ENCODE data around the gene LAMA1. TPM values are rescaled to one million over a fixed set of nuclear protein-coding genes. Genes with fewer than 3 reads are reported as not detected.

Gene LAMA1
- total and polyA plus RNA-seq, 2 donors (not counting 3 experiments of a cell fraction or from before 2014, with no cell fraction given), result 0.04 TPM; not detected in 1

GRCh38 chr18:7070466-7070865 is 47.1 kb downstream of the LAMA1 start:
- no TSS peak for BruUV-seq (replicated peaks)
- intact Hi-C loops (cut with micrococcal nuclease) (no loop called here), dilution Hi-C loops (cut with MboI; ENCODE audit: extremely low pct_ligation_motif_present, low sequenced_read_pairs) (no loop called here)
- no peaks in the 10 kb centered on the region for H3K9me1 ChIP-seq (replicated peaks; ENCODE audit: control insufficient read depth, extremely low read depth, insufficient read depth, low read length)
- no peak overlapping the region for H3K4me3 ChIP-seq (replicated peaks in 1 of 3; ENCODE audit: insufficient read depth in 1 of 3, low read depth in 1 of 3, low read length in 3 of 3)
- H3K9me3 ChIP-seq (replicated peaks; ENCODE audit: control insufficient read depth, insufficient read depth, low read length), result no peaks in the 10 kb centered on the region
- no peaks in the 10 kb centered on the region for H3K36me3 ChIP-seq (ENCODE audit: control insufficient read depth in 2 of 2, extremely low read depth in 1 of 2, insufficient read depth in 2 of 2, low read length in 2 of 2)
- H3K9ac ChIP-seq (replicated peaks; ENCODE audit: extremely low read depth, insufficient read depth, low read length), result no peak overlapping the region
- no peak overlapping the region for H2AFZ ChIP-seq (ENCODE audit: low read depth, low read length)
- ChIA-PET POLR2A (interaction anchor here (0.7 kb wide), 1 partner anchor 1214 kb away, joined by 5 read pairs; no protein-coding TSS in a partner anchor), CTCF (interaction anchor here (0.7 kb wide), 1 partner anchor 12 kb away, joined by 3 read pairs; no protein-coding TSS in a partner anchor)
- no peaks in the 10 kb centered on the region for H3K79me2 ChIP-seq (ENCODE audit: control insufficient read depth, insufficient read depth, low read length)
- FAIRE-seq, result no peak
- peaks cover 0 to 4% of the 10 kb centered on the region in 2 experiments for H3K27me3 ChIP-seq (ENCODE audit: control insufficient read depth in 2 of 2, insufficient read depth in 2 of 2, low read length in 2 of 2)
- no peak for TF ChIP-seq FOS (IDR thresholded peaks at IDR 0.05; ENCODE audit: borderline replicate concordance, insufficient read depth, low read length)
- no peak for TF ChIP-seq JUN (IDR thresholded peaks at IDR 0.05; ENCODE audit: borderline replicate concordance, insufficient read depth, insufficient read length, low read depth)
- no peak for TF ChIP-seq POLR2AphosphoS5 (IDR thresholded peaks at IDR 0.05; ENCODE audit: insufficient read depth, low read depth, low read length)
- TF ChIP-seq GATA2 (IDR thresholded peaks at IDR 0.05; ENCODE audit: insufficient read depth, insufficient read length, low read depth, low read length), result no peak
- TF ChIP-seq EZH2 (IDR thresholded peaks at IDR 0.05; ENCODE audit: borderline replicate concordance, low read depth, low read length, severe bottlenecking), result no peak
- TF ChIP-seq POLR2A (IDR thresholded peaks at IDR 0.05; ENCODE audit: low read depth, low read length), result no peak
- no peak for TF ChIP-seq MAX (IDR thresholded peaks at IDR 0.05; ENCODE audit: insufficient read depth, insufficient read length)
- TF ChIP-seq MYC (IDR thresholded peaks at IDR 0.05; ENCODE audit: low read depth, low read length), result no peak
- TF ChIP-seq CTCF (IDR thresholded peaks at IDR 0.05; ENCODE audit: extremely low read depth in 1 of 2, insufficient read depth in 1 of 2, low read depth in 1 of 2, low read length in 2 of 2), result no peak
- no peak overlapping the region for H3K27ac ChIP-seq (ENCODE audit: insufficient read depth, low read depth, low read length)
- no peaks in the 10 kb centered on the region for H3K4me1 ChIP-seq (ENCODE audit: control insufficient read depth, extremely low read depth, insufficient read depth, low read length)
- DNase-seq (ENCODE audit: low read depth, low spot score), result no peak
- no peak overlapping the region for H3K4me2 ChIP-seq (ENCODE audit: insufficient read depth, low read length)
- H4K20me1 ChIP-seq (replicated peaks; ENCODE audit: control insufficient read depth, extremely low read depth, insufficient read depth, low read length), result no peaks in the 10 kb centered on the region

Measured in endothelial cell of umbilical vein (primary cell).